ENCODE measurements around the gene SATB2. TPM values are rescaled to one million over a fixed set of nuclear protein-coding genes. Genes with fewer than 3 reads are reported as not detected.

SATB2 gene
- total and polyA plus RNA-seq, 9 donors: 0.92 to 6.3 (median 3.8) TPM

- Histone ChIP-seq H3K27me3 (no peaks in the 10 kb centered on the region), H3K9me3 (no peaks in the 10 kb centered on the region), H3K4me3 (no peak overlapping the region), H3K36me3 (no peaks in the 10 kb centered on the region), H3K4me1 (ENCODE audit: insufficient read depth) (no peaks in the 10 kb centered on the region), H3K27ac (no peak overlapping the region)
- DNase-seq: no peak
- WGBS, 3 donors: 96% methylated on average over 5 of the region's 5 CpGs
- no peak for TF ChIP-seq EP300 (IDR thresholded peaks at IDR 0.05)
- TF ChIP-seq CTCF (IDR thresholded peaks at IDR 0.05): no peak
- no peak for TF ChIP-seq POLR2A (IDR thresholded peaks at IDR 0.05)
- intact Hi-C loops (cut with DNase I): no loop called here
Measured at GRCh38 chr2:199317646-199318045, 140.1 kb downstream of the SATB2 start.

GRCh38 chr2:199316851-199317250, 140.9 kb downstream of the SATB2 start:
- DNase-seq: no peak
- intact Hi-C loops (cut with DNase I): no loop called here
- no peaks in the 10 kb centered on the region for H3K27me3 ChIP-seq
- no peaks in the 10 kb centered on the region for H3K4me1 ChIP-seq (ENCODE audit: insufficient read depth)
- H3K36me3 ChIP-seq: no peaks in the 10 kb centered on the region
- no peak for TF ChIP-seq EP300 (IDR thresholded peaks at IDR 0.05)
- no peak for TF ChIP-seq CTCF (IDR thresholded peaks at IDR 0.05)
- TF ChIP-seq POLR2A (IDR thresholded peaks at IDR 0.05): no peak
- WGBS, 3 donors: 83 to 95% (median 92%) methylated on average over 3 of the region's 3 CpGs
- H3K9me3 ChIP-seq: no peaks in the 10 kb centered on the region
- no peak overlapping the region for H3K4me3 ChIP-seq
- no peak overlapping the region for H3K27ac ChIP-seq

- TF ChIP-seq EP300 (IDR thresholded peaks at IDR 0.05): no peak
- no peak for TF ChIP-seq CTCF (IDR thresholded peaks at IDR 0.05)
- TF ChIP-seq POLR2A (IDR thresholded peaks at IDR 0.05): no peak
- H3K36me3 ChIP-seq: no peaks in the 10 kb centered on the region
- H3K4me3 ChIP-seq: no peak overlapping the region
- intact Hi-C loops (cut with DNase I): no loop called here
- WGBS, 3 donors: 79 to 94% (median 93%) methylated on average over 1 of the region's 1 CpG
- no peaks in the 10 kb centered on the region for H3K4me1 ChIP-seq (ENCODE audit: insufficient read depth)
- no peak overlapping the region for H3K27ac ChIP-seq
- no peaks in the 10 kb centered on the region for H3K9me3 ChIP-seq
- DNase-seq: no peak
- no peaks in the 10 kb centered on the region for H3K27me3 ChIP-seq
Measured at GRCh38 chr2:199315299-199316179, 142.2 kb downstream of the SATB2 start.

GRCh38 chr2:199312931-199313330, 144.8 kb downstream of the SATB2 start:
- TF ChIP-seq EP300 (IDR thresholded peaks at IDR 0.05) (no peak), POLR2A (IDR thresholded peaks at IDR 0.05) (no peak), CTCF (IDR thresholded peaks at IDR 0.05) (no peak)
- WGBS, 3 donors: 93 to 95% (median 94%) methylated on average over 3 of the region's 3 CpGs
- Histone ChIP-seq H3K27ac (no peak overlapping the region), H3K4me3 (no peak overlapping the region), H3K4me1 (ENCODE audit: insufficient read depth) (no peaks in the 10 kb centered on the region), H3K9me3 (no peaks in the 10 kb centered on the region), H3K27me3 (no peaks in the 10 kb centered on the region), H3K36me3 (no peaks in the 10 kb centered on the region)
- intact Hi-C loops (cut with DNase I): loop anchor here in 1 of 4 donors (5.0 kb wide), 1 partner anchor 946 kb away; no protein-coding TSS in a partner anchor
- no peak for DNase-seq

Data from ovary (tissue), 9 donors.